NCI-H187 (cell line): Measurements from ENCODE around the gene MBLAC1.

Experiments
- DNase-seq, 2 experiments: peaks; one replicate each; lab custom pipeline; 2025; lab: John Stamatoyannopoulos, UW

The MBLAC1 gene

GRCh38 chr7:100126931-100127865 is at the start of gene MBLAC1:
MBLAC1 (plus strand) TSS chr7:100126967; CDS start chr7:100127396, 429 bp downstream.
- peak; percentile 93 to 94 for DNase-seq

- DNase-seq: no peak
Measured at GRCh38 chr7:100077205-100077604, 49.6 kb upstream of the MBLAC1 start.

GRCh38 chr7:100079024-100079560 is 47.7 kb upstream of the MBLAC1 start:
- DNase-seq: no peak

- DNase-seq: no peak
Measured at GRCh38 chr7:100080907-100081534, 45.7 kb upstream of the MBLAC1 start.

GRCh38 chr7:100081535-100082102 is 45.1 kb upstream of the MBLAC1 start, which contains the start of gene ZNF3:
ZNF3 (minus strand) TSS chr7:100081723; CDS start chr7:100077357, 4,366 bp downstream.
- DNase-seq: peak; percentile 98

- DNase-seq: no peak
Measured at GRCh38 chr7:100082978-100083377, 43.8 kb upstream of the MBLAC1 start.

- no peak for DNase-seq
Measured at GRCh38 chr7:100085515-100085914, 41.3 kb upstream of the MBLAC1 start.

- DNase-seq: no peak
Measured at GRCh38 chr7:100087055-100087750, 39.6 kb upstream of the MBLAC1 start.

GRCh38 chr7:100088095-100088620 is 38.6 kb upstream of the MBLAC1 start:
- no peak for DNase-seq

- peak; percentile 47 to 71 for DNase-seq
Measured at GRCh38 chr7:100088621-100089457, 37.9 kb upstream of the MBLAC1 start, which contains the start of gene COPS6. COPS6 (plus strand) TSS chr7:100088969; CDS start chr7:100088991, 22 bp downstream.

- DNase-seq: no peak
Measured at GRCh38 chr7:100089458-100090196, 37.1 kb upstream of the MBLAC1 start.

GRCh38 chr7:100090527-100091410 is 36.0 kb upstream of the MBLAC1 start:
- no peak for DNase-seq

- no peak for DNase-seq
Measured at GRCh38 chr7:100091411-100092181, 35.2 kb upstream of the MBLAC1 start.

GRCh38 chr7:100093054-100093453 is 33.7 kb upstream of the MBLAC1 start:
- no peak for DNase-seq

GRCh38 chr7:100093498-100093897 is 33.3 kb upstream of the MBLAC1 start:
- DNase-seq: no peak

- DNase-seq: no peak
Measured at GRCh38 chr7:100093925-100094486, 32.8 kb upstream of the MBLAC1 start.

GRCh38 chr7:100095289-100095688 is 31.5 kb upstream of the MBLAC1 start:
- DNase-seq: no peak

- DNase-seq: no peak
Measured at GRCh38 chr7:100095704-100096103, 31.1 kb upstream of the MBLAC1 start.
